AG09319 (cell line): ENCODE data around the gene ALOX15.
"Not testable (repeated sequence)": the region's sequence is repeated elsewhere in the genome, so short reads cannot be mapped to it uniquely, and the experiment has no call there.

Experiments
- DNase-seq: peaks from one replicate; pipeline ENCODE4 v3.0.0-alpha.2; 2010; ENCODE audit warnings: low read depth; ENCODE audit errors: extremely low read depth
- CTCF ChIP-seq: IDR thresholded peaks from 2 replicates; pipeline ENCODE4 v1.5.1; 2011; ENCODE audit warnings: low read depth, mild to moderate bottlenecking, inconsistent platforms, low read length, moderate library complexity

ALOX15 gene

GRCh38 chr17:4666296-4666695 is 24.8 kb upstream of the ALOX15 start:
- no peak for DNase-seq
- no peak for TF ChIP-seq CTCF

- no peak for TF ChIP-seq CTCF
- no peak for DNase-seq
Observed at GRCh38 chr17:4665027-4665426, 23.5 kb upstream of the ALOX15 start.

GRCh38 chr17:4664230-4664629 is 22.8 kb upstream of the ALOX15 start:
- no peak for DNase-seq
- TF ChIP-seq CTCF: no peak

GRCh38 chr17:4663711-4664110 is 22.2 kb upstream of the ALOX15 start:
- no peak for TF ChIP-seq CTCF
- no peak for DNase-seq

- no peak for DNase-seq
- no peak for TF ChIP-seq CTCF
Observed at GRCh38 chr17:4658478-4659305, 17.2 kb upstream of the ALOX15 start.

GRCh38 chr17:4657678-4658077 is 16.2 kb upstream of the ALOX15 start:
- no peak for DNase-seq
- no peak for TF ChIP-seq CTCF

GRCh38 chr17:4655933-4656332 is 14.5 kb upstream of the ALOX15 start:
- not testable (repeated sequence) for DNase-seq

GRCh38 chr17:4652997-4653396 is 11.5 kb upstream of the ALOX15 start:
- no peak for DNase-seq
- TF ChIP-seq CTCF: no peak
